AG09309 (cell line): ENCODE results near the gene UBE2E2.

Experiments
- DNase-seq: peaks from one replicate; pipeline ENCODE4 v3.0.0-alpha.2; 2010; ENCODE audit warnings: low read depth
- H3K4me3 ChIP-seq: 2 replicates; pipeline ENCODE4 v1.5.1; 2011; ENCODE audit warnings: mild to moderate bottlenecking, low read depth, low read length, moderate library complexity; ENCODE audit not compliant: control insufficient read depth
- TF ChIP-seq, protein P1 (sequence below): IDR thresholded peaks from 2 replicates; pipeline ENCODE4 v1.5.1; 2011; ENCODE audit warnings: mild to moderate bottlenecking, low read depth, low read length, inconsistent platforms; ENCODE audit not compliant: insufficient read depth, control insufficient read depth; ENCODE audit errors: missing control alignments

Gene UBE2E2

GRCh38 chr3:23450806-23451205 lies 247.7 kb downstream of the UBE2E2 start:
- DNase-seq, result no peak
- TF ChIP-seq, protein P1, sequence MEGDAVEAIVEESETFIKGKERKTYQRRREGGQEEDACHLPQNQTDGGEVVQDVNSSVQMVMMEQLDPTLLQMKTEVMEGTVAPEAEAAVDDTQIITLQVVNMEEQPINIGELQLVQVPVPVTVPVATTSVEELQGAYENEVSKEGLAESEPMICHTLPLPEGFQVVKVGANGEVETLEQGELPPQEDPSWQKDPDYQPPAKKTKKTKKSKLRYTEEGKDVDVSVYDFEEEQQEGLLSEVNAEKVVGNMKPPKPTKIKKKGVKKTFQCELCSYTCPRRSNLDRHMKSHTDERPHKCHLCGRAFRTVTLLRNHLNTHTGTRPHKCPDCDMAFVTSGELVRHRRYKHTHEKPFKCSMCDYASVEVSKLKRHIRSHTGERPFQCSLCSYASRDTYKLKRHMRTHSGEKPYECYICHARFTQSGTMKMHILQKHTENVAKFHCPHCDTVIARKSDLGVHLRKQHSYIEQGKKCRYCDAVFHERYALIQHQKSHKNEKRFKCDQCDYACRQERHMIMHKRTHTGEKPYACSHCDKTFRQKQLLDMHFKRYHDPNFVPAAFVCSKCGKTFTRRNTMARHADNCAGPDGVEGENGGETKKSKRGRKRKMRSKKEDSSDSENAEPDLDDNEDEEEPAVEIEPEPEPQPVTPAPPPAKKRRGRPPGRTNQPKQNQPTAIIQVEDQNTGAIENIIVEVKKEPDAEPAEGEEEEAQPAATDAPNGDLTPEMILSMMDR, result no peak
- no peak overlapping the region for H3K4me3 ChIP-seq

DNA sequence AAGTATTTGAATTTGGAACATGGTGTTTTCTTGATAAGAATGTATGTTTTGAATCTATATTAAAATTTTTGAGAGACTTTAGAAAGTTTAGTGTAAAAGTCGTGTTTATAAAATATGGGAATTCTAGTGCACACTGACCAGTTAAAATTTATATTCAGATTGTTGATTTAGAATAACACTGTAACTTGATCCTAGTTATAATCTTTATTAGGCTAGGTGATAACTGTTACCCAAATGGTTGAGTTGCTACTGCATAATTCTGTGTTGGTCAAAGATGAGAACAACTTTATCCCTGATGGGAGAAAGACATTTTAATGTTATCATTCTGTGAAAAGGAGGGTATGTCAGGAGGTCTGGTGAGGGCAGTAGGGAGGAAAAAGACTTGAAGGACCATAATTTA lies 249.3 kb downstream of the UBE2E2 start:
- H3K4me3 ChIP-seq, result no peak overlapping the region
- DNase-seq, result no peak
- TF ChIP-seq, protein P1, result no peak

DNA sequence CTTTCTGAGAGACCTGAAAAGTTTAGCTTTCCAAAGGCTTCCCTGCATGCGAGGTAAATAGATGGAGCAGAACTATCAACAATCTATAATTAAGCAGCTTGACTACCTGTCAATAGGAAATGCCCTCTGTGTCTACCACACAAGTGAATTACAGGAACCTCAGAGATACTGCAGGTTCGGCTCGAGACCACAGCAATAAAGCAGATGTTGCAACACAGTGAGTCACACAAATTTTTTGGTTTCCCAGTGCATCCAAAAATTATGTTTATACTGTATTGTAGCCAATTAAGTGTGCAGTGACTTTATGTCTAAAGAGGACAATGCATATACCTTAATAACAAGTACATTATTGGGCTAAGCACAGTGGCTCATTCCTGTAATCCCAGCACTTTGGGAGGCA lies 252.0 kb downstream of the UBE2E2 start:
- TF ChIP-seq, protein P1, result no peak
- H3K4me3 ChIP-seq, result no peak overlapping the region
- peak; percentile 69 for DNase-seq

- TF ChIP-seq, protein P1, result no peak
- no peak overlapping the region for H3K4me3 ChIP-seq
- peak; percentile 91 for DNase-seq
Observed at GRCh38 chr3:23455775-23456174, 252.6 kb downstream of the UBE2E2 start.

DNA sequence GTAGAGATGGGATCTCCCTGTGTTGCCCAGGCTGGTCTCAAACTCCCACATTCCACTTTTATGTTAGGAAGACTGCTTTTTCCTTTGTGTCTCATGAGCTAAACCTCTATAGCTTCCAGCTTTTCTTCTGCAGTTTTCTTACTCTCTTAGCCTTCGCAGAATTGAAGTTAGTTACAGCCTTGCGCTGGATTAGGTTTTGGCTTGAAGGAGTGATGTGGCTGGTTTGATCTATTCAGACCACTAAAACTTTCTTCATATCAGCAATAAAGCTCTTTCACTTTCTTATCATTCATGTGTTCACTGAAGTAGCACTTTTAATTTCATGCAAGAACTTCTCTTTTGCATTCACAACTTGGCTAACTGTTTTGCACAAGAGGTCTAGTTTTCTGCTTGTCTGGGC lies 254.6 kb downstream of the UBE2E2 start:
- DNase-seq, result no peak
- TF ChIP-seq, protein P1, result no peak
- H3K4me3 ChIP-seq, result no peak overlapping the region

GRCh38 chr3:23459465-23459864 lies 256.3 kb downstream of the UBE2E2 start:
- TF ChIP-seq, protein P1, result no peak
- no peak overlapping the region for H3K4me3 ChIP-seq
- DNase-seq, result no peak

- TF ChIP-seq, protein P1, result no peak
- no peak for DNase-seq
- no peak overlapping the region for H3K4me3 ChIP-seq
Observed at GRCh38 chr3:23459889-23460546, 256.9 kb downstream of the UBE2E2 start.
